T-helper 17 cell (primary cell): ENCODE data around the gene APCDD1L. TPM values are rescaled to one million over a fixed set of nuclear protein-coding genes. Genes with fewer than 3 reads are reported as not detected.

Experiments
- ATAC-seq: fragments of 150-1000 bp; cut with Tn5 transposase; 2 replicates; pipeline ENCODE4 v1.10.0; 2021; ENCODE audit warnings: mild to moderate bottlenecking, moderate library complexity
- DNase-seq, 3 donors: peaks; one replicate each; pipeline versions ENCODE4 v3.0.0 to v3.0.0-alpha.2; 2020 to 2021
- H3K9me3 ChIP-seq: one replicate; pipeline ENCODE4 v1.7.0; 2013; ENCODE audit warnings: low read length, mild to moderate bottlenecking; ENCODE audit not compliant: control insufficient read depth, poor library complexity, severe bottlenecking
- H3K27ac Mint-ChIP-seq: one replicate; pipeline ENCODE4 v1.8.0; 2022; ENCODE audit warnings: mild to moderate bottlenecking, moderate library complexity, mixed read lengths
- H3K27me3 Mint-ChIP-seq: one replicate; pipeline ENCODE4 v1.8.0; 2022; ENCODE audit warnings: mixed read lengths
- H3K36me3 Mint-ChIP-seq: one replicate; pipeline ENCODE4 v1.8.0; 2022; ENCODE audit warnings: low read depth, mixed read lengths
- H3K4me1 Mint-ChIP-seq: one replicate; pipeline ENCODE4 v1.8.0; 2022; ENCODE audit warnings: mild to moderate bottlenecking, mixed read lengths
- H3K4me3 Mint-ChIP-seq: one replicate; pipeline ENCODE4 v1.8.0; 2022; ENCODE audit warnings: mild to moderate bottlenecking, moderate library complexity, mixed read lengths
- total RNA-seq, 4 donors: library from RNA in 2 of 4; stranded (reverse) in 2 of 4; gene quantifications; one replicate each; pipeline ENCODE4 v1.2.3 and lab custom pipeline; 2022 to 2026

The APCDD1L gene
- total RNA-seq, 2 donors from 2014 or later = not detected

GRCh38 chr20:58538752-58539151 lies 23.6 kb upstream of the APCDD1L start:
- DNase-seq (no peak), ATAC-seq (no peak)
- Mint-ChIP-seq H3K4me1 (no peaks in the 10 kb centered on the region), H3K4me3 (no peak overlapping the region), H3K27ac (no peak overlapping the region), H3K27me3 (peaks cover 14% of the 10 kb centered on the region), H3K36me3 (no peaks in the 10 kb centered on the region)
- H3K9me3 ChIP-seq = no peaks in the 10 kb centered on the region

DNA sequence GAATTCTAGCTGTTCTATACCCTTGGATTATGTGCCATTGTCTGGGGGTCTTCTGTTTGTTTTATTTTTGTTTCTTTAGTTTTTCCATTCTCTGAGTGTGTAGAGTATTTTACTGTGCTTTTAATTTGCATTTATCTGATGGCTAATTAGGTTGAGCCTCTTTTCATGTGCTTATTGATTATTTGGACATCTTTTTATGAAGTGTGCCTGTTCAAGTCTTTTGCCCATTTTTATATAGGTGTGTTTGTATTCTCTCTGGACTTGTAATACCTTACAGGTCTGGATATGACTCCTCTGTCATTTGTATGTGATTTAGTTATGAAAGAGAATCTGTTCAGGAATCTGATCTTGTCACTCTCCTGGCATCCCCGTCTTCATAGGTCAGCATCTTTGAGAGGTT lies 22.6 kb upstream of the APCDD1L start:
- no peak for DNase-seq
- Mint-ChIP-seq H3K36me3 (no peaks in the 10 kb centered on the region), H3K27ac (no peak overlapping the region), H3K4me3 (no peak overlapping the region), H3K4me1 (no peaks in the 10 kb centered on the region), H3K27me3 (peaks cover 12% of the 10 kb centered on the region)
- no peak for ATAC-seq
- no peaks in the 10 kb centered on the region for H3K9me3 ChIP-seq

DNA sequence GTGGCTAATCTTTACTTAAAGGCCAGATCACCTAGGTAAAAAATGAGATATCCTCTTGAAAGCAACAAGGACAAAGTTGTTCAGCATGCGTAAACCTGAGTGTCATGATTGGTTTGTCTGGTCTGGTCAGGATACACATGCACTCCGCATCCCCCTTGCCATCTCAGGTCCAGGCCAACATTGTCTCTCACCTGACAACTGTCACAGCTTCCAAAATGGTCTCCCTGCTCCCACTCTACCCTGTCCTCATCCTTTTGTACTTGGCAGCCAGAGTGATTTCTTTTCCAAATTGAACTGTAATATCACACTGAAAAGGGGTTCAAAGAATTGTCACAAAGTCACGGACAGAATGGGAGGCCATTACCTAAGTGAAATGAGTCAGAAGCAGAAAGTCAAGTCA lies 21.1 kb upstream of the APCDD1L start:
- Mint-ChIP-seq H3K27ac (no peak overlapping the region), H3K4me3 (no peak overlapping the region), H3K27me3 (peaks cover 6% of the 10 kb centered on the region), H3K36me3 (no peaks in the 10 kb centered on the region), H3K4me1 (no peaks in the 10 kb centered on the region)
- peaks cover 3% of the 10 kb centered on the region for H3K9me3 ChIP-seq
- DNase-seq = no peak
- ATAC-seq = no peak

- H3K27me3 Mint-ChIP-seq = no peaks in the 10 kb centered on the region
- no peak overlapping the region for H3K4me3 Mint-ChIP-seq
- peaks cover 3% of the 10 kb centered on the region for H3K9me3 ChIP-seq
- H3K4me1 Mint-ChIP-seq = no peaks in the 10 kb centered on the region
- ATAC-seq (no peak), DNase-seq (no peak)
- H3K36me3 Mint-ChIP-seq = no peaks in the 10 kb centered on the region
- H3K27ac Mint-ChIP-seq = no peak overlapping the region
These were observed 16.5 kb upstream of the APCDD1L start for GRCh38 chr20:58531657-58532056.

DNA sequence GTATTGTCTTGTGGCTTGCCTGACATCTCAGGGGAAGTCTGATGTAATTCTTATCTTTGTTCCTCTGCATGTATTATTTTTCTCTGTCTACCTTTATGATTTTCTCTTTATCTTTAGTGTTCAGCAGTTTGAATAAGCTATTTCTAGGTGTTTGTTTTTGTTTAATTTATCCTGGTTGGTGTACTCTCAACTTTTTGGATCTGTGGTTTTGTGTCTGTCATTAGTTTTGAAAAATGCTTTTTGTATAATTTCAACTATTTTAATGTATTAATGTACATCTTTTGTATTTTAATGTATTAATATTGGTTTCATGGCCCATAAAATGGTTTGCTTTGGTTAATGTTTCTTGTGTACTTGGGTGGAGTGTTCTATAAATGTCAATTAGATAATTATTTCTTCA lies 15.9 kb upstream of the APCDD1L start:
- H3K9me3 ChIP-seq = peaks cover 3% of the 10 kb centered on the region
- H3K27me3 Mint-ChIP-seq = no peaks in the 10 kb centered on the region
- no peaks in the 10 kb centered on the region for H3K4me1 Mint-ChIP-seq
- no peak for DNase-seq
- ATAC-seq = no peak
- H3K4me3 Mint-ChIP-seq = no peak overlapping the region
- H3K36me3 Mint-ChIP-seq = no peaks in the 10 kb centered on the region
- H3K27ac Mint-ChIP-seq = no peak overlapping the region

- H3K9me3 ChIP-seq = peaks cover 3% of the 10 kb centered on the region
- no peak for ATAC-seq
- H3K27me3 Mint-ChIP-seq = no peaks in the 10 kb centered on the region
- no peak for DNase-seq
- no peak overlapping the region for H3K4me3 Mint-ChIP-seq
- no peaks in the 10 kb centered on the region for H3K4me1 Mint-ChIP-seq
- no peak overlapping the region for H3K27ac Mint-ChIP-seq
- H3K36me3 Mint-ChIP-seq = no peaks in the 10 kb centered on the region
These were observed 13.2 kb upstream of the APCDD1L start for GRCh38 chr20:58528412-58528811.

GRCh38 chr20:58526411-58526810 lies 11.2 kb upstream of the APCDD1L start:
- Mint-ChIP-seq H3K27ac (no peak overlapping the region), H3K27me3 (peaks cover under 1% of the 10 kb centered on the region), H3K4me3 (no peak overlapping the region), H3K4me1 (no peaks in the 10 kb centered on the region), H3K36me3 (no peaks in the 10 kb centered on the region)
- H3K9me3 ChIP-seq = no peaks in the 10 kb centered on the region
- DNase-seq (no peak), ATAC-seq (no peak)

- DNase-seq = no peak
- Mint-ChIP-seq H3K4me3 (no peak overlapping the region), H3K4me1 (no peaks in the 10 kb centered on the region), H3K36me3 (no peaks in the 10 kb centered on the region), H3K27me3 (peaks cover 7% of the 10 kb centered on the region), H3K27ac (no peak overlapping the region)
- H3K9me3 ChIP-seq = no peaks in the 10 kb centered on the region
- ATAC-seq = no peak
These were observed 9.6 kb upstream of the APCDD1L start for GRCh38 chr20:58524814-58525213.

DNA sequence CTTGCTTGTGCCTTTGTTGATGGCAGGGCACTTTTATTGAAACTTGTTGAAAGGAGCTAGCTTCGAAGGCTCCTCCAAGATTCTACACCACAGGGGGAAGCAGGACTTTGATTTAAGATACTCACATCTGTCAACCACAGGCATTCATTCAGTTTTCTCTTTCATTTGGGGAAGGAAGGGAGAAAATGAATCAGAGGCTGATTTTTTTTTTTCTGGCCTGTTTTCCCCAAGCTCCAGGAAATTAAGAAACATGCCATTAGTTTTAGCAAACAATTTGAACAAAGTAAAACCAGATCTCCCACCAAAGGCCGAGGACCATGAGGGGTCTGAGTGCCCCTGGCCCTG lies 8.7 kb upstream of the APCDD1L start:
- no peak for ATAC-seq
- no peaks in the 10 kb centered on the region for H3K4me1 Mint-ChIP-seq
- no peak for DNase-seq
- H3K36me3 Mint-ChIP-seq = no peaks in the 10 kb centered on the region
- no peaks in the 10 kb centered on the region for H3K9me3 ChIP-seq
- peaks cover 7% of the 10 kb centered on the region for H3K27me3 Mint-ChIP-seq
- no peak overlapping the region for H3K4me3 Mint-ChIP-seq
- H3K27ac Mint-ChIP-seq = no peak overlapping the region

GRCh38 chr20:58523072-58523970 lies 8.1 kb upstream of the APCDD1L start:
- H3K4me1 Mint-ChIP-seq = no peaks in the 10 kb centered on the region
- no peak overlapping the region for H3K27ac Mint-ChIP-seq
- no peaks in the 10 kb centered on the region for H3K9me3 ChIP-seq
- ATAC-seq (no peak), DNase-seq (no peak)
- peaks cover 13% of the 10 kb centered on the region for H3K27me3 Mint-ChIP-seq
- no peaks in the 10 kb centered on the region for H3K36me3 Mint-ChIP-seq
- no peak overlapping the region for H3K4me3 Mint-ChIP-seq

- Mint-ChIP-seq H3K4me1 (no peaks in the 10 kb centered on the region), H3K4me3 (no peak overlapping the region), H3K36me3 (no peaks in the 10 kb centered on the region), H3K27me3 (peaks cover 20% of the 10 kb centered on the region), H3K27ac (no peak overlapping the region)
- no peak for DNase-seq
- H3K9me3 ChIP-seq = no peaks in the 10 kb centered on the region
- no peak for ATAC-seq
These were observed 7.5 kb upstream of the APCDD1L start for GRCh38 chr20:58522666-58523065.

GRCh38 chr20:58521763-58522162 lies 6.6 kb upstream of the APCDD1L start:
- no peak for ATAC-seq
- H3K9me3 ChIP-seq = no peaks in the 10 kb centered on the region
- no peak for DNase-seq
- H3K4me1 Mint-ChIP-seq = no peaks in the 10 kb centered on the region
- H3K27me3 Mint-ChIP-seq = peaks cover 29% of the 10 kb centered on the region
- H3K27ac Mint-ChIP-seq = no peak overlapping the region
- no peak overlapping the region for H3K4me3 Mint-ChIP-seq
- no peaks in the 10 kb centered on the region for H3K36me3 Mint-ChIP-seq

- Mint-ChIP-seq H3K36me3 (peaks cover 5% of the 10 kb centered on the region), H3K27me3 (peaks cover 44% of the 10 kb centered on the region), H3K27ac (no peak overlapping the region), H3K4me3 (no peak overlapping the region), H3K4me1 (peaks cover 6% of the 10 kb centered on the region)
- ATAC-seq (no peak), DNase-seq (no peak)
- H3K9me3 ChIP-seq = no peaks in the 10 kb centered on the region
These were observed 4.9 kb upstream of the APCDD1L start for GRCh38 chr20:58519940-58520712.
